Activated T-helper 1 cell treated with anti-CD3 and anti-CD28 coated beads, Interleukin-12 subunit alpha, Interleukin-12 subunit beta, Interleukin-2, Interleukin-4 antibody, amounts not matched to agents 30 ng/mL and 10 ng/mL and 1 ng/mL, durations not matched to agents 14 hours and 24 hours and 36 hours (primary cell): ENCODE results near the gene SAT2. TPM values are rescaled to one million over a fixed set of nuclear protein-coding genes. Genes with fewer than 3 reads are reported as not detected.

Experiments used
- DNase-seq: peaks from one replicate; pipeline ENCODE4 v3.0.0; 2021; ENCODE audit warnings: low spot score
- H3K27ac Mint-ChIP-seq: one replicate; pipeline ENCODE4 v1.8.0; 2021; ENCODE audit warnings: mild to moderate bottlenecking, mixed read lengths
- H3K27me3 Mint-ChIP-seq: one replicate; pipeline ENCODE4 v1.8.0; 2022; ENCODE audit warnings: mild to moderate bottlenecking, moderate library complexity, mixed read lengths; ENCODE audit not compliant: insufficient read depth
- H3K36me3 Mint-ChIP-seq: one replicate; pipeline ENCODE4 v1.8.0; 2021; ENCODE audit warnings: low read depth, mixed read lengths
- H3K4me1 Mint-ChIP-seq: one replicate; pipeline ENCODE4 v1.8.0; 2021; ENCODE audit warnings: low read depth, mixed read lengths
- H3K4me3 Mint-ChIP-seq: one replicate; pipeline ENCODE4 v1.8.0; 2021; ENCODE audit warnings: mild to moderate bottlenecking, moderate library complexity, mixed read lengths
- H3K9me3 Mint-ChIP-seq: one replicate; pipeline ENCODE4 v1.8.0; 2021; ENCODE audit warnings: mixed read lengths
- intact Hi-C: fragments of 100-400 bp; cut with micrococcal nuclease; formaldehyde crosslinking; loops from one replicate; pipeline ENCODE4 v1.15.1; 2024
- total RNA-seq: library from RNA; stranded (reverse); gene quantifications from 2 replicates; pipeline ENCODE4 v1.2.3, GENCODE V29; 2022

The SAT2 gene
- total RNA-seq, 1 donor from 2014 or later = 23.8 TPM

DNA sequence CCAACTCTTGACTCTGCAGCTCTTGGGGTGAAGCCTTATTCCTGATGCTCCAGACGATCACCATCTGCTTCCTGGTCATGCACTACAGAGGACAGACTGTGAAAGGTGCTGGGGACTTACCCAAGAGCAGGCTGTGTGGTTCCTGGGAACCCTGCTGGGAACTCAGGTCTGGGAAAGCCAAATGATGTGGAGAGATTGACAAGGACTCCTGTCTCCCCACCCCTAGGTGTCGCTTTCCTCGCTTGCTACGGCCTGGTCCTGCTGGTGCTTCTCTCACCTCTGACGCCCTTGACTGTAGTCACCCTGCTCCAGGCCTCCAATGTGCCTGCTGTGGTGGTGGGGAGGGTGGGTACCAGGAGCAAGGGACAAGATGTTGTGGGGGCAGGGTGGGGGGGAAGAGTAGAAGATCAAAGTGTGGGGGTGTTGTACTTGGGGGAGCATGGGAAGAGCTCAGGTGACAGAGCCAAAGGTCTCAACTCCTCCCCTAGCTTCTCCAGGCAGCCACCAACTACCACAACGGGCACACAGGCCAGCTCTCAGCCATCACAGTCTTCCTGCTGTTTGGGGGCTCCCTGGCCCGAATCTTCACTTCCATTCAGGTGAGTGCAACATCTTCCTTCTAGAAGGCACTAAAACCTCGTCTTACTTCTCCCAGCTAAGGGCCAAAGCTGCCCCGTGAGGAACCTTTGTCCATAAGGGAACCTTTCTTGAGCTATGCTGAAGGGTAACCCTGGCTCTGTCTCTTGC, 40.8 kb downstream of the SAT2 start:
- no peak overlapping the region for H3K4me3 Mint-ChIP-seq
- H3K9me3 Mint-ChIP-seq = no peaks in the 10 kb centered on the region
- DNase-seq = no peak
- H3K27me3 Mint-ChIP-seq = no peaks in the 10 kb centered on the region
- intact Hi-C loops = loop anchor here (10.0 kb wide), 1 partner anchor 568 kb away; the partner anchor contains the start of gene PER1
- H3K4me1 Mint-ChIP-seq = peaks cover 27% of the 10 kb centered on the region
- H3K27ac Mint-ChIP-seq = no peak overlapping the region
- peaks cover 32% of the 10 kb centered on the region for H3K36me3 Mint-ChIP-seq

DNA sequence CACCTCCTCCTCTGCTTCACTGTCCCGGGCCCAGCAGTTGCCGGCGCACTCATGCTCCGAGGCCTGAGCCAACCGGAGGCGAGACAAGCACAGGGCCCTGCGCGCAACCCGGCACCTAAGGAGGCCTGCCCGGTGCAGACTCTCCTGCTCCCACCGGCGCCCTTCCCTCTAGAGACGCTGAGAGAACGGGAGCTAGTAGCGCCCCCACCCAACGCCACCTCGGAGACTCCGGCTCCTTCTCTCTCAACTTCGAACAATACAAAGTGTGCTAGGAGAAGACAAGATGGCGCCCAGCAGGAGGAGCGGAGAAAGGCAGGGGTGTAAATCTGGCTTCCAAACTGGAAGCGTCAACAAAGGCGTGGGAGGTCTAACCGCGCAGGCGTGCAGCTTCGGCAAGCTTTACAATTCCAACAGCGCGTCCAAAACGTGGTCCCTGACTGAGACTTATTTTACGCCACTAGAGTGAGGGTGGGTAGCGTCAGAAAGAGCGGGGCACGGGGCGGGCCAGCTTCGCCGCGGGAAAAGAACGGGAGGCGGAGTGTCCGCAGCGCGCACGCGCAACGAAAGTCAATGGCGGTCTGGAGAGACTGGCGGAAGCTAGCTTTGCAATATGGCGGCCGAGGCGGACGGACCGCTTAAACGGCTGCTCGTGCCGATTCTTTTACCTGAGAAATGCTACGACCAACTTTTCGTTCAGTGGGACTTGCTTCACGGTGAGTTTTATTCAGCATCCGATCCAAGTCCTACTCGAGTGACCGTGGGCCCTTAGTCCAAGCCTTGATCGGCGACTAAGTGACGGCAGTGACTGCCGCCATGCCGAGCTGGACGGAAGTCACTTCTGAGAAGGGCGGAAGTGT, 44.1 kb downstream of the SAT2 start, which contains the start of gene MPDU1:
Gene MPDU1 (plus strand): TSS at position 600 of the 857 bp plus-strand sequence. CDS start 11 bp downstream, at position 611.
- DNase-seq = peak; percentile 95
- Mint-ChIP-seq H3K9me3 (no peaks in the 10 kb centered on the region), H3K27me3 (no peaks in the 10 kb centered on the region), H3K36me3 (peaks cover 43% of the 10 kb centered on the region), H3K27ac (peak within 1 kb of the TSS; percentile 100), H3K4me1 (peaks cover 54% of the 10 kb centered on the region), H3K4me3 (peak within 1 kb of the TSS; percentile 98)
- intact Hi-C loops = loop anchor here (1.0 to 10.0 kb wide), 6 partner anchors 11 to 571 kb away; partner anchors contain the start of genes PER1, POLR2A, SENP3 and WRAP53

DNA sequence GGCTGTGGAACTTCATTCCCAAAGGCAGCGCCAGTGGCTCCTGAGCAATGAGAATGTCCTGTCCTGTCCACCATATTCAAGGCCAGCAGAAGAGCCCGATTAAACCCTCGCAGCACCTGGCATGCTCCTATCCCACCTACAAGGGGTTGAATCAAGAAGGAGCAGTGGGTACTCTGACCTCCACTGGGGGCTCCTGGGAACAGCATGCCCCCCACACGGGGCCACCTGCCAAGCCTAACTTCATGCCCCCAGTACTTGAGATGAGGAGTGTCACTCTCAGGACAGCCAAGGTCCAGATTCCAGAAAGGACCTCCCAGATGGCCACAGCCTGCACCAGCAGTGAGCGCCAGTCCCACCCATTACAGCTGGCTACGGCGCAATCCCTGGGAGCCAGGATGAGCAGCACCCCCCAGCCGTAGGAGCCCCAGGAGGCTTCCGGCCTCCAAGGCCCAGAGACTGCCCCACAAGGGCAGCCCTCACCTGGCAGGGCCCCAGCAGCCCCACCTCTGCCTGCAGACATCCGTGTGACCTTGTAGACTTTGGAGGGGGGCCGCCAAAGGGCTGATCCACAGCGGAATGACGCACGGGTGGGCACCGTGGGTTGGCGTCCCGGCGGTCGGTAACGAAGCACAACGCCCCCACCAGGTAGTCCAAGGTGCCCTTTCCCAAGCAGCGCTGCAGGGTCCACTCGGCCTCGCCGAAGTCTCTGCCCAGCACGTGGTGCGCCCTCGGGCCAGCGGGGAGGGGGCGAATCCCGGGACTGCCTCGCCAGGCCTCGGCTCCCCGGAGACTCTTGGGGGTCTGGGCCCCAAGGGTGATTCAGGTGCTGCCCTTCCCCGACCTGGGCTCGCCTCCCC, 45.0 kb downstream of the SAT2 start:
- no peak for DNase-seq
- H3K4me3 Mint-ChIP-seq = peak overlapping the region; percentile 98
- H3K27me3 Mint-ChIP-seq = no peaks in the 10 kb centered on the region
- H3K36me3 Mint-ChIP-seq = peaks cover 44% of the 10 kb centered on the region
- H3K4me1 Mint-ChIP-seq = peaks cover 63% of the 10 kb centered on the region
- H3K27ac Mint-ChIP-seq = peak overlapping the region; percentile 68
- intact Hi-C loops = loop anchor here (1.0 to 10.0 kb wide), 4 partner anchors 10 to 572 kb away; partner anchors contain the start of genes PER1, POLR2A and SENP3
- H3K9me3 Mint-ChIP-seq = no peaks in the 10 kb centered on the region

DNA sequence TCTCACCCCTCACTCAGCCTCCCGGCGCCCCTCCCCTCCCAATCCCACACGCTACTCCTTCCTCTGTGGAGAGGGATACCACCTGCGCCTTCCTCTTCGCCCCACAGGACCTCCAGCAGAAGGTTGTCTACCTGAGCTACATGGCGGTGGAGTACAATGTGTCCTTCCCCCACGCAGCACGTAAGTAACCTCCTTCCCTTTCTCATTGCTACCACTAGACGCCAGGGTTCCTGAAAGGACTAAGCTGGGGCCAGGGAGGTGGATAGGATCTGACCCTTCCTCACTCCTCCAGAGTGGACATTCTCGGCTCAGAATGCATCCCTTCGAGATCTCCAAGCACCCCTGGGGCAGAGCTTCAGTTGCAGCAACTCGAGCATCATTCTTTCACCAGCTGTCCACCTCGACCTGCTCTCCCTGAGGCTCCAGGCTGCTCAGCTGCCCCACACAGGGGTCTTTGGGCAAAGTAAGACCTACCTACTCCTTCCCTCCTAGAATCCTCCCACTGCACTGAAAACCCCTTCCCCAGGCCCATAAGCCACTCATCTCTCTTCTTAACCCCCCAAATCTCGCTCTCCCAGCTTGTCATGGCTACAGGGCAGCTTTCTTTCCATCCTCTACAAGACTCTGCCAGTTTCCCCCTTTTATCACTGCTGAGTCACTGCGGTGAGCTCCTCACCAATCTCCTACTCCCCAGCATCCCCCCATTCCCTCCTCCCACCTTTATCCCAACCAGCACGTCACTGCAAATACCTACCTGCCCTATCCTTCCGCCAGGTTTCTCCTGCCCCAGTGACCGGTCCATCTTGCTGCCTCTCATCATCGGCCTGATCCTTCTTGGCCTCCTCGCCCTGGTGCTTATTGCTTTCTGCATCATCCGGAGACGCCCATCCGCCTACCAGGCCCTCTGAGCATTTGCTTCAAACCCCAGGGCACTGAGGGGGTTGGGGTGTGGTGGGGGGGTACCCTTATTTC, 46.7 kb downstream of the SAT2 start:
- intact Hi-C loops = loop anchor here (10.0 kb wide), 1 partner anchor 574 kb away; the partner anchor contains the start of gene PER1
- no peak for DNase-seq
- peaks cover 79% of the 10 kb centered on the region for H3K4me1 Mint-ChIP-seq
- H3K27ac Mint-ChIP-seq = peak overlapping the region; percentile 82
- peaks cover 60% of the 10 kb centered on the region for H3K36me3 Mint-ChIP-seq
- no peaks in the 10 kb centered on the region for H3K27me3 Mint-ChIP-seq
- H3K9me3 Mint-ChIP-seq = no peaks in the 10 kb centered on the region
- peak overlapping the region; percentile 15 for H3K4me3 Mint-ChIP-seq

DNA sequence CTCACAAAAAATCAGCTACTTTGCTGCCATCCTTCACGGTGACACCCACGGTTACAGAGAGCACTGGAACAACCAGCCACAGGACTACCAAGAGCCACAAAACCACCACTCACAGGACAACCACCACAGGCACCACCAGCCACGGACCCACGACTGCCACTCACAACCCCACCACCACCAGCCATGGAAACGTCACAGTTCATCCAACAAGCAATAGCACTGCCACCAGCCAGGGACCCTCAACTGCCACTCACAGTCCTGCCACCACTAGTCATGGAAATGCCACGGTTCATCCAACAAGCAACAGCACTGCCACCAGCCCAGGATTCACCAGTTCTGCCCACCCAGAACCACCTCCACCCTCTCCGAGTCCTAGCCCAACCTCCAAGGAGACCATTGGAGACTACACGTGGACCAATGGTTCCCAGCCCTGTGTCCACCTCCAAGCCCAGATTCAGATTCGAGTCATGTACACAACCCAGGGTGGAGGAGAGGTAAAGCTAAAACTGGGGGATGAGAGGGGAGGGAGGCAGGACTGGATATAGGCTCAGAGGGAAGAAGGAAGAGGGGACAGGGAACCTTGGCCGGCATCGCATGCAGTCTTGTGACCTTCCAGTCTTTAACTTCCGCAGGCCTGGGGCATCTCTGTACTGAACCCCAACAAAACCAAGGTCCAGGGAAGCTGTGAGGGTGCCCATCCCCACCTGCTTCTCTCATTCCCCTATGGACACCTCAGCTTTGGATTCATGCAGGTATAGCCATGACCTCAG, 47.6 kb downstream of the SAT2 start:
- Mint-ChIP-seq H3K36me3 (peaks cover 64% of the 10 kb centered on the region), H3K27me3 (no peaks in the 10 kb centered on the region), H3K4me1 (peaks cover 80% of the 10 kb centered on the region), H3K4me3 (peak overlapping the region; percentile 76), H3K27ac (peak overlapping the region; percentile 86), H3K9me3 (no peaks in the 10 kb centered on the region)
- no peak for DNase-seq
- intact Hi-C loops = loop anchor here (2.0 to 10.0 kb wide), 2 partner anchors 19 to 575 kb away; partner anchors contain the start of genes PER1 and SENP3

DNA sequence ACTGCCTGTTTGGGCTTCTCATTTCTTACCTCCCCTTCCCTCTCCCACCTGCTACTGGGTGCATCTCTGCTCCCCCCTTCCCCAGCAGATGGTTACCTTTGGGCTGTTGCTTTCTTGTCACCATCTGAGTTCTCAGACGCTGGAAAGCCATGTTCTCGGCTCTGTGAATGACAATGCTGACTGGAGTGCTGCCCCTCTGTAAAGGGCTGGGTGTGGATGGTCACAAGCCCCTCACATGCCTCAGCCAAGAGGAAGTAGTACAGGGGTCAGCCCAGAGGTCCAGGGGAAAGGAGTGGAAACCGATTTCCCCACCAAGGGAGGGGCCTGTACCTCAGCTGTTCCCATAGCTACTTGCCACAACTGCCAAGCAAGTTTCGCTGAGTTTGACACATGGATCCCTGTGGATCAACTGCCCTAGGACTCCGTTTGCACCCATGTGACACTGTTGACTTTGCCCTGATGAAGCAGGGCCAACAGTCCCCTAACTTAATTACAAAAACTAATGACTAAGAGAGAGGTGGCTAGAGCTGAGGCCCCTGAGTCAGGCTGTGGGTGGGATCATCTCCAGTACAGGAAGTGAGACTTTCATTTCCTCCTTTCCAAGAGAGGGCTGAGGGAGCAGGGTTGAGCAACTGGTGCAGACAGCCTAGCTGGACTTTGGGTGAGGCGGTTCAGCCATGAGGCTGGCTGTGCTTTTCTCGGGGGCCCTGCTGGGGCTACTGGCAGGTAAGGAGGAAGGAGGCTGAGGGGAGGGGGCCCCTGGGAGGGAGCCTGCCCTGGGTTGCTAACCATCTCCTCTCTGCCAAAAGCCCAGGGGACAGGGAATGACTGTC, 48.4 kb downstream of the SAT2 start, which contains the start of gene CD68:
Gene CD68 (plus strand): TSS at position 638 of the 833 bp plus-strand sequence. CDS start 40 bp downstream, at position 678.
- peaks cover 69% of the 10 kb centered on the region for H3K36me3 Mint-ChIP-seq
- peak within 1 kb of the TSS; percentile 76 for H3K4me3 Mint-ChIP-seq
- intact Hi-C loops = loop anchor here (2.0 kb wide), 1 partner anchor 18 kb away; the partner anchor contains the start of gene SENP3
- peaks cover 81% of the 10 kb centered on the region for H3K4me1 Mint-ChIP-seq
- H3K9me3 Mint-ChIP-seq = no peaks in the 10 kb centered on the region
- no peaks in the 10 kb centered on the region for H3K27me3 Mint-ChIP-seq
- peak within 1 kb of the TSS; percentile 86 for H3K27ac Mint-ChIP-seq
- DNase-seq = peak; percentile 37

DNA sequence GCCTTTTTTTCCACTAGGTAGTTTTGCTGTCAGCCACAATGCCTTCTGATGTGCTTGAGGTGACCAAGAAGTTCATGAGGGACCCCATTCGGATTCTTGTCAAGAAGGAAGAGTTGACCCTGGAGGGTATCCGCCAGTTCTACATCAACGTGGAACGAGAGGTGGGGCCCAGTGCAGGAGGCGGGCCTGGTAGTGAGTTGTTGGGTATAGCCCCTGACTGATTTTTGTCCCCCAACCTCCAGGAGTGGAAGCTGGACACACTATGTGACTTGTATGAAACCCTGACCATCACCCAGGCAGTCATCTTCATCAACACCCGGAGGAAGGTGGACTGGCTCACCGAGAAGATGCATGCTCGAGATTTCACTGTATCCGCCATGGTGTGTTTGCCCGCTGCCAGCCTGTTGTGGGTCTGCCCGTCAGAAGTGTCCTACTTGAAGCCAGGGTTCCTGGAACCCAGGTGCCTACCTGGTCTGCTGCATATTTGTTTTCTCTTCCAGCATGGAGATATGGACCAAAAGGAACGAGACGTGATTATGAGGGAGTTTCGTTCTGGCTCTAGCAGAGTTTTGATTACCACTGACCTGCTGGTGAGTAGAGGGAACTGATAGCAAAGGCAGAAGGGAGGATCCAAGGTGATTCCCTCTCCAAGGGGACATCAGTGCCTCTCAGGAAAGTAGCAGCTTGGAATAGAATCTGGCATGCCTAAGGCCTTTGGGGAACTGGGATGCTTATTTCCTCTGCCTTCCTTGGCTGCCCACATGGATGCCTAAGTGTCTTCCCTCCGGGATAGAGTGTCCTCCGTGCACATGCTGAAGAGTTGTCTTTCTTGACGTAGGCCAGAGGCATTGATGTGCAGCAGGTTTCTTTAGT, 50.1 kb downstream of the SAT2 start:
- H3K4me1 Mint-ChIP-seq = peaks cover 79% of the 10 kb centered on the region

DNA sequence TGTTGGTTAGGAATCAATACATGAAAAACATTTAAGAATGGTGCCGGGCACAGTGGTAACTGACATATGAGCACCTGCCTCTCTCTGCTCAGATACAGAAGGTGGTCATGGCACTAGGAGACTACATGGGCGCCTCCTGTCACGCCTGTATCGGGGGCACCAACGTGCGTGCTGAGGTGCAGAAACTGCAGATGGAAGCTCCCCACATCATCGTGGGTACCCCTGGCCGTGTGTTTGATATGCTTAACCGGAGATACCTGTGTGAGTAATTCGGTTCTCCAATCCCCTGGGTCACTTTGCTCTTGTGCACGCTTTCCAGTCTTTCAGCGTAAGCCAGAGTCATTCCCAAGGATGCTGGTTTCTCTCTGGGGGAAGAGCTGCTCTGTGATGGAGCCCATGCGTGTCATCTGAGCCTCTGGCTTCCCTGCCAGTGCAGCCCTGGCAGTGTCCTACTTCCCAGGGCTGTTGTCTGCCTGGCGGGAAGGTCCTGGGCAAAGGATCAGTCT, 51.1 kb downstream of the SAT2 start:
- Mint-ChIP-seq H3K27me3 (peaks cover 2% of the 10 kb centered on the region), H3K36me3 (peaks cover 78% of the 10 kb centered on the region), H3K27ac (peak overlapping the region; percentile 46), H3K4me3 (peak overlapping the region; percentile 94), H3K9me3 (no peaks in the 10 kb centered on the region), H3K4me1 (peaks cover 81% of the 10 kb centered on the region)
- no peak for DNase-seq
- intact Hi-C loops = no loop called here

More for the DNA sequence above, 50.1 kb downstream of the SAT2 start:
- H3K36me3 Mint-ChIP-seq = peaks cover 76% of the 10 kb centered on the region
- intact Hi-C loops = loop anchor here (2.0 kb wide), 1 partner anchor 17 kb away; the partner anchor contains the start of gene SENP3
- peak overlapping the region; percentile 31 for H3K27ac Mint-ChIP-seq
- H3K9me3 Mint-ChIP-seq = no peaks in the 10 kb centered on the region
- H3K27me3 Mint-ChIP-seq = peaks cover 2% of the 10 kb centered on the region
- DNase-seq = no peak
- peak overlapping the region; percentile 94 for H3K4me3 Mint-ChIP-seq
